LNCaP clone FGC (cell line): ENCODE data around the gene PLXNA3.
"Not testable (repeated sequence)": the region's sequence is repeated elsewhere in the genome, so short reads cannot be mapped to it uniquely, and the experiment has no call there.

ENCODE experiments used
- DNase-seq: peaks from one replicate; pipeline ENCODE4 v3.0.0-alpha.2; 2011; ENCODE audit warnings: low read depth
- H3K4me3 ChIP-seq: 2 replicates; pipeline ENCODE4 v1.5.1; 2011; ENCODE audit warnings: mild to moderate bottlenecking, low read depth, low read length, control low read depth
- TF ChIP-seq, protein P1 (sequence below): IDR thresholded peaks from 2 replicates; pipeline ENCODE4 v1.5.1; 2012; ENCODE audit warnings: mild to moderate bottlenecking; ENCODE audit not compliant: control insufficient read depth, insufficient read depth; ENCODE audit errors: extremely low read depth

PLXNA3 gene

DNA sequence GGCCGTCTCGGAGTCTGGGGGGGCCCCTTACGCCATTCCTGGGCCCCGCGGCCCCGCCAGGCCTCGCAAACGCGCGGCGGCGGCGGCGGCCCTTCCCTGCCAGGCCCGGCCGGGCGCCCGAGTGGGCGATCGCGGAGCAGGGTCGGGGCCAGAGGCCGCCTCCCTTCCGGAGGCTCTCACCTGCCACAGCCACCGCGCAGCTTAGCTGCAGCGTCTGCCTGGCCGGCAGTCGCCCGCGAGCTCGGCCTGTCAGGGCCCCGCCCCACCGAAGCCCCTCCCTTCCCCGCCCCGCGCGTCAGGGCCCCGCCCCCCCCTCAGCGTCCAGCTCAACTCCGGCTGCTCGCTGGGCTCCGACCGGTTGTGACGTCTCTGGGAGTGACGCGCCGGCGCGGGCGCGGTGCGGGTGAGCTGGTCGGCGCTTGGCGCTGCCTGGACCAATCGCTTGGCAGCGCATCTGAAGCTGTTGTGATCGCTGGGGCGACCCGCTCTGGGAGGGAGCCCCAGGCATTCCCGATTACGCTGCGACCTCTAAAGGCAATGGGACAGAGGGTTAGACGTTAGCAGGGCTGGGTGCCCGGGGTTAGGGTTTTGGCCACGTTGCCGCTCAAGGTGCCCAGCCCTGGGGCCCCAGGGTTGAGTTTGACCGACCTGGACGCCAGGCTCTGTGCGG is 32.5 kb downstream of the PLXNA3 start, which contains the start of gene SLC10A3:
TSS of gene SLC10A3 (minus strand) at position 216 of the 670 bp plus-strand sequence. CDS start 1,689 bp downstream, outside the sequence.
- peak; percentile 78 for DNase-seq
- TF ChIP-seq, protein P1, sequence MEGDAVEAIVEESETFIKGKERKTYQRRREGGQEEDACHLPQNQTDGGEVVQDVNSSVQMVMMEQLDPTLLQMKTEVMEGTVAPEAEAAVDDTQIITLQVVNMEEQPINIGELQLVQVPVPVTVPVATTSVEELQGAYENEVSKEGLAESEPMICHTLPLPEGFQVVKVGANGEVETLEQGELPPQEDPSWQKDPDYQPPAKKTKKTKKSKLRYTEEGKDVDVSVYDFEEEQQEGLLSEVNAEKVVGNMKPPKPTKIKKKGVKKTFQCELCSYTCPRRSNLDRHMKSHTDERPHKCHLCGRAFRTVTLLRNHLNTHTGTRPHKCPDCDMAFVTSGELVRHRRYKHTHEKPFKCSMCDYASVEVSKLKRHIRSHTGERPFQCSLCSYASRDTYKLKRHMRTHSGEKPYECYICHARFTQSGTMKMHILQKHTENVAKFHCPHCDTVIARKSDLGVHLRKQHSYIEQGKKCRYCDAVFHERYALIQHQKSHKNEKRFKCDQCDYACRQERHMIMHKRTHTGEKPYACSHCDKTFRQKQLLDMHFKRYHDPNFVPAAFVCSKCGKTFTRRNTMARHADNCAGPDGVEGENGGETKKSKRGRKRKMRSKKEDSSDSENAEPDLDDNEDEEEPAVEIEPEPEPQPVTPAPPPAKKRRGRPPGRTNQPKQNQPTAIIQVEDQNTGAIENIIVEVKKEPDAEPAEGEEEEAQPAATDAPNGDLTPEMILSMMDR, result no peak
- peak within 1 kb of the TSS; percentile 65 for H3K4me3 ChIP-seq

DNA sequence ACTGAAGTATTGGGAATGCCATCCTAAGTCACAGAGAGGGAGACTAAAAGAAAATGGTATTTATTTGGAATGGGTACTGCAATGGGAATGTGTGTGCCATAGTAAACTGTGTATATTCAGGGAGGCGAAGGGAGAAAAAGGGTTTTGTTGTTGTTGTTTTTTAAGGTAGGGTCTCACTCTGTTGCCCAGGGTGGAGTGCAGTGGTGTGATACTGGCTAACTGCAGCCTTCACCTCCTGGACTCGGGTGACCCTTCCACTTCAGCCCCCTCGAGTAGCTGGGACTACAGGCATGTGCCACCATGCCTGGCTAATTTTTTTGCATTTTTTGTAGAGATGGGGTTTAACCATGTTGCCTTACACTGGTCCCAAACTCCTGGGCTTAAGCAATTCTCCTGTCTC is 36.6 kb downstream of the PLXNA3 start:
- TF ChIP-seq, protein P1, result no peak
- H3K4me3 ChIP-seq, result no peak overlapping the region
- no peak for DNase-seq

DNA sequence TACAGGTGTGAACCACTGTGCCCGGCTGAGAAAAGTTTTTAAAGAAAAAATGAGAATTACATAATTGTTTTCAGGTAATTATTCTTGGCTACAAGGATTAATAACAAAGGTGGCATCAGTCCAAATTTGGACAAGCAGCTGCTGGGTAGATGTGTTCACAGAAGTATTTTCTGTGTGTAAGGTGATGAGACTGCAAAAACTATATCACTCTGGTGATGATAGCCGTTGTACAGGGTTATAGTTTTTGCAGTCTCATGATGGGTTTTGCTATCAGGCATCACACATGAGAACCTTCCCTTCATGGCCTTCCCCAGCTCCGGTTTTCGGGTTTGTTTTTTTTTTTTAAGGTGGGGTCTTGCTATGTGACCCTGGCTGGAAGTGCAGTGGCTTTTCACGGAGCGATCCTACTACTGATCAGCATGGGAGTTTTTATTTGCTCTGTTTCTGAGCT is 37.4 kb downstream of the PLXNA3 start:
- TF ChIP-seq, protein P1, result no peak
- DNase-seq, result no peak
- no peak overlapping the region for H3K4me3 ChIP-seq

DNA sequence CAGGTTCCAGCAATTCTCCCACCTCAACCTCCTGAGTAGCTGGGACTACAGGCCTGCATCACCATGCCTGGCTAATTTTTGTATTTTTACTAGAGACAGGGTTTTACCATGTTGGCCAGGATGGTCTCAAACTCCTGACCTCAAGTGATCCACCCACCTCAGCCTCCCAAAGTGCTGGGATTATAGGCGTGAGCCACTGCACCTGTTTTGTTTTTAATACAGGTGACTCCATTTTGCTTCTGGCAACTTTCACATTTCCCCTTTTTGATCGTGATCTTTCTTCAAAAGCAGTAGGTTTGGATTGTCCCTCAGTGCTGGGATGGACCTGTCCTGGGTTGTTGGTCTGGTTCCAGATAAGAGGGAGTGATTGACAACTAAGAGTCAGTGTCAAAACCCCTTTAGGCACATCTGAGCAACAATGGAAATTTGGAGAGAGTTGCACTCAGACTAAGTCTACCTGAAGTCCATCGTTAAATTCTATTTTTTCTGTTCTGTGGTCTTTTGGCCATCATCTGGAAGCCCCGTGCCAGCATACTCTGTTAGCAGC is 38.6 kb downstream of the PLXNA3 start:
- not testable (repeated sequence) for H3K4me3 ChIP-seq, DNase-seq

DNA sequence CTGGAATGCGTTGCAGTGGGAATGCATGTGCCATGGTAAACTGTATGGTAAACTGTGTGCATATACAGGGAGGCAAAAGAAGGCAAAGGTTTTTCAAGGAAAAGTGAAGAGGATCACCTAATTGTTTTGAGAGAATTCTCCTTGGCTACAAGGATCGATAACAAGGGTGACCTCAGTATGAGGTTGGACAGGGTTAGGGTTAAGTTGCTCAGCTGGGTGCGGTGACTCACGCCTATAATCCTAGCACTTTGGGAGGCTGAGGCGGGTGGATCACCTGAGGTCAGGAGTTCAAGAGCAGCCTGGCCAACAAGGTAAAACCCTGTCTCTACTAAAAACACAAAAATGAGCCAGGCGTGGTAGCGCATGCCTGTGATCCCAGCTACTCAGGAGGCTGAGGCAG is 43.3 kb downstream of the PLXNA3 start:
- not testable (repeated sequence) for DNase-seq, H3K4me3 ChIP-seq

DNA sequence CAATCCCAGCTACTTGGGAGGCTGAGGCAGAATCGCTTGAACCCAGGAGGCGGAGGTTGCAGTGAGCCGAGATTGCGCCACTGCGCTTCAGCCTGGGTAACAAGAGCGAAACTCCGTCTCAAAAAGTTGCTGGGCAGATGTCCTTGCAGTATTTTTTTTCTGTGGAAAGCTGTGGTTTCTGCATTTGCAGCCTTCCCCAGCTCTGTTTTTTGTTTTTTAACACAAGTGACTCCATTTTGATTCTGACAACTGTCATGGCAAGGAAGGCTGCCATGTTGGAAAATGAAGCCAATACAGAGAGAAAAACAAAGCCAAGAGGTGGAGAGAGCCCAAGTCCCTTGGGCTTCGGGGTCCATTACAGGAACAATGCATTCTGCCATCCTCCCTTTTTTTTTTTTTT is 44.0 kb downstream of the PLXNA3 start:
- no peak for DNase-seq
- H3K4me3 ChIP-seq, result no peak overlapping the region
- TF ChIP-seq, protein P1, result no peak

DNA sequence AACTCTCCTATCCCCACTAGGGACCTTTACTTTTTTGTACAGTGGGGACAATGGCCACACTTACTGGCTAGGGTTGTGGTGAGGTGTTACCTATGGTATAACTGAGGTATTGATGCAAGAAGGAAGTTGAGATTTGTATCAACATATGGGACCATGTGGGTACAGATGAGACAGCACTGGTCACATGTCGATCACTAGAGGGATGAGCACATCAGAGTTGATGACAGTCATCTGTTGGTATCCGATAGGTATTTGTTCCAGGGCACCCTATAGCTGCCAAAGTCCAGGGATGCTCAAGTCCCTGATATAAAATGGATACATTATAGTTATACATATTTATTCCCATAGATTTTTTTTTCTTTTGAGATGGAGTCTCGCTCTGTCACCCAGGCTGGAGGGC is 44.9 kb downstream of the PLXNA3 start:
- no peak overlapping the region for H3K4me3 ChIP-seq
- TF ChIP-seq, protein P1, result no peak
- no peak for DNase-seq

DNA sequence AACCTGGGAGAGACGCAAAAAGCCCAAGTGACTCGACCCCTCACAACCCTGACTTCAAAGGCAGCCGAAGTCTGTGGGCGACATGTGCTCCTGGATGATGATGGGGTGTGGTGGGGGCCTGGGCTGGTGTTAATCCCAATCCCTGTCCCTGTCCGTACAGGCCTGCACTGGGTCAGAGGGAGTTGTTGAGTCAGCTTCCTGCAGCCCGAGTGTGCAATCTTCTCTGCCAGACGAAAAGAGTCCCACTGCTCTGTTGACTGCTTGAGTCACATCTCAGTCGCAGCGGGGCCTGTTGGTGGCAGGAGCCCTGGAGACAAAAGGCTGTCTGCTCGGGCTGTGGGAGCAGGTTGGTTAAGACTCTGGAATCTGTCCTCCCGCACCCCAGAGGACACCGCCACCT is 47.7 kb downstream of the PLXNA3 start:
- DNase-seq, result no peak
- H3K4me3 ChIP-seq, result no peak overlapping the region
- TF ChIP-seq, protein P1, result no peak
